MM.1S (cell line): ENCODE measurements around the gene ZNF622.
"Not testable (repeated sequence)": the region's sequence is repeated elsewhere in the genome, so short reads cannot be mapped to it uniquely, and the experiment has no call there.

ENCODE experiments used
- DNase-seq: peaks from one replicate; pipeline ENCODE4 v3.0.0-alpha.2; 2015
- H2AFZ ChIP-seq: fragments of 300-600 bp; sonication (generic); 2 replicates; pipeline ENCODE4 v1.6.0; 2016; ENCODE audit warnings: antibody characterized with exemption, low read length
- H3F3A ChIP-seq: fragments of 300-600 bp; sonication (generic); 2 replicates; pipeline ENCODE4 v1.6.1; 2016; ENCODE audit warnings: mild to moderate bottlenecking, antibody characterized with exemption, low read length, moderate library complexity, mixed read lengths; ENCODE audit not compliant: insufficient read depth
- H3K27ac ChIP-seq: fragments of 300-600 bp; sonication (generic); 2 replicates; pipeline ENCODE4 v1.5.1; 2016; ENCODE audit warnings: mild to moderate bottlenecking, low read length
- H3K27me3 ChIP-seq: fragments of 300-600 bp; sonication (generic); replicated peaks from 2 replicates; pipeline ENCODE4 v1.6.0; 2016; ENCODE audit warnings: low read length; ENCODE audit not compliant: insufficient read depth
- H3K36me3 ChIP-seq: fragments of 300-600 bp; sonication (generic); replicated peaks from 2 replicates; pipeline ENCODE4 v1.6.1; 2016; ENCODE audit warnings: mild to moderate bottlenecking, low read length, mixed read lengths; ENCODE audit not compliant: insufficient read depth
- H3K4me1 ChIP-seq: fragments of 300-600 bp; sonication (generic); 2 replicates; pipeline ENCODE4 v1.6.1; 2016; ENCODE audit warnings: low read length, mixed read lengths
- H3K4me2 ChIP-seq: fragments of 300-600 bp; sonication (generic); 2 replicates; pipeline ENCODE4 v1.6.0; 2016; ENCODE audit warnings: low read depth, low read length
- H3K4me3 ChIP-seq: fragments of 300-600 bp; sonication (generic); 2 replicates; pipeline ENCODE4 v1.5.1; 2016; ENCODE audit warnings: low read length, mixed read lengths
- H3K79me2 ChIP-seq: fragments of 300-600 bp; sonication (generic); 2 replicates; pipeline ENCODE4 v1.6.1; 2016; ENCODE audit warnings: mixed run types, low read length, mixed read lengths
- H3K9ac ChIP-seq: fragments of 300-600 bp; sonication (generic); 2 replicates; pipeline ENCODE4 v1.6.1; 2016; ENCODE audit warnings: low read length, mixed read lengths
- H3K9me2 ChIP-seq: fragments of 300-600 bp; sonication (generic); replicated peaks from 2 replicates; pipeline ENCODE4 v1.6.1; 2016; ENCODE audit warnings: mild to moderate bottlenecking, low read length, mixed read lengths; ENCODE audit not compliant: insufficient read depth
- H3K9me3 ChIP-seq: fragments of 300-600 bp; sonication (generic); replicated peaks from 2 replicates; pipeline ENCODE4 v1.6.1; 2016; ENCODE audit warnings: mild to moderate bottlenecking, low read length, mixed read lengths; ENCODE audit not compliant: insufficient read depth
- H4K20me1 ChIP-seq: fragments of 300-600 bp; sonication (generic); 2 replicates; pipeline ENCODE4 v1.6.1; 2016; ENCODE audit warnings: mild to moderate bottlenecking, low read length, moderate library complexity, mixed read lengths; ENCODE audit not compliant: insufficient read depth
- EZH2 ChIP-seq: fragments of 300-600 bp; sonication (generic); optimal IDR thresholded peaks from 2 replicates; pipeline ENCODE3; 2017; ENCODE audit warnings: low read depth, mild to moderate bottlenecking, antibody characterized with exemption, low read length, mixed read lengths
- EZH2phosphoT487 ChIP-seq: fragments of 300-600 bp; sonication (generic); IDR thresholded peaks from 2 replicates; pipeline ENCODE4 v1.6.1; 2018; ENCODE audit warnings: antibody characterized with exemption, low read length
- TF ChIP-seq, protein P1 (sequence below): fragments of 300-600 bp; sonication (generic); IDR thresholded peaks from 2 replicates; pipeline ENCODE4 v1.5.1; 2016; ENCODE audit warnings: antibody characterized with exemption, low read length, mixed read lengths

Gene ZNF622

DNA sequence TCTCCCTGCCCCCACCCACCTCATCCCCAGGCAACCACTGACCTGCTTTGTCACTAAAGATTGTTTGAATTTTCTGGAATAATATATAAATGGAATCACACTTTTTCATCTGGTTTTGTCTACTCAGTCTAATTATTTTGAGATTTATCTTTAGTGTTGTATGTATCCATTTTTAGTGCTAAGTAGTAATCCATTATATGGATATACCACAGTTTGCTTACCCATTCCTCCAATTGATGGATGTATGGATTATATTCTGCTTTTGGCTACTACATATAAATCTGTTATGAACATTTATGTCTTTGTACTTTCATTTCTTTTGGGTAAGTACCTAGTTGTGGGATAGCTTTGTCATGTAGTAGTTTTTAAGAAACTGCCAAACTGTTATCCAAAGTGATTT lies 14.5 kb upstream of the ZNF622 start:
- H4K20me1 ChIP-seq = no peaks in the 10 kb centered on the region
- H3K4me1 ChIP-seq = no peaks in the 10 kb centered on the region
- no peaks in the 10 kb centered on the region for H3K9me3 ChIP-seq
- no peaks in the 10 kb centered on the region for H3F3A ChIP-seq
- DNase-seq = no peak
- H3K9ac ChIP-seq = no peak overlapping the region
- no peaks in the 10 kb centered on the region for H3K36me3 ChIP-seq
- H3K27ac ChIP-seq = no peak overlapping the region
- H3K4me2 ChIP-seq = no peak overlapping the region
- H2AFZ ChIP-seq = no peak overlapping the region
- no peaks in the 10 kb centered on the region for H3K27me3 ChIP-seq
- H3K79me2 ChIP-seq = no peaks in the 10 kb centered on the region
- no peak overlapping the region for H3K4me3 ChIP-seq
- no peaks in the 10 kb centered on the region for H3K9me2 ChIP-seq
- TF ChIP-seq EZH2 = no peak

DNA sequence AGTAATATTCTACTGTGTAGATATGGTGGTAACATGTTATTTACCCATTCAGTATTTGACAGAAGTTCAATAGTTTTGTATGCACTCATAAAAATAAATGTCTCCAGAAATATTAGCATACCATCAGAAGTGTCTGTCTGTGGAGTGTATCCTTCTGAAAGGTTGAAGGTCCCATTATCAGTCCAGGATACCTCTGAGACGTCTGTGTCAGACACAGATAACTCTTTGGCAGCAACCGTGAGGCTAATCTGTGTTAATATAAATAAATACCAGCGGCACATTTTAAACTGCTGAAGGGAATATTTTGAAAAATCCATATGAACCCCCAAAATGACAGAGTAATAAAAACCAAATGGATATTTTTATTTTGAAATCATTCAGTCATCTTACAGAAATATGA lies 11.9 kb upstream of the ZNF622 start:
- H3K27me3 ChIP-seq = no peaks in the 10 kb centered on the region
- no peaks in the 10 kb centered on the region for H3K9me3 ChIP-seq
- TF ChIP-seq, protein P1, sequence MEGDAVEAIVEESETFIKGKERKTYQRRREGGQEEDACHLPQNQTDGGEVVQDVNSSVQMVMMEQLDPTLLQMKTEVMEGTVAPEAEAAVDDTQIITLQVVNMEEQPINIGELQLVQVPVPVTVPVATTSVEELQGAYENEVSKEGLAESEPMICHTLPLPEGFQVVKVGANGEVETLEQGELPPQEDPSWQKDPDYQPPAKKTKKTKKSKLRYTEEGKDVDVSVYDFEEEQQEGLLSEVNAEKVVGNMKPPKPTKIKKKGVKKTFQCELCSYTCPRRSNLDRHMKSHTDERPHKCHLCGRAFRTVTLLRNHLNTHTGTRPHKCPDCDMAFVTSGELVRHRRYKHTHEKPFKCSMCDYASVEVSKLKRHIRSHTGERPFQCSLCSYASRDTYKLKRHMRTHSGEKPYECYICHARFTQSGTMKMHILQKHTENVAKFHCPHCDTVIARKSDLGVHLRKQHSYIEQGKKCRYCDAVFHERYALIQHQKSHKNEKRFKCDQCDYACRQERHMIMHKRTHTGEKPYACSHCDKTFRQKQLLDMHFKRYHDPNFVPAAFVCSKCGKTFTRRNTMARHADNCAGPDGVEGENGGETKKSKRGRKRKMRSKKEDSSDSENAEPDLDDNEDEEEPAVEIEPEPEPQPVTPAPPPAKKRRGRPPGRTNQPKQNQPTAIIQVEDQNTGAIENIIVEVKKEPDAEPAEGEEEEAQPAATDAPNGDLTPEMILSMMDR = no peak
- TF ChIP-seq EZH2 (no peak), EZH2phosphoT487 (no peak)

DNA sequence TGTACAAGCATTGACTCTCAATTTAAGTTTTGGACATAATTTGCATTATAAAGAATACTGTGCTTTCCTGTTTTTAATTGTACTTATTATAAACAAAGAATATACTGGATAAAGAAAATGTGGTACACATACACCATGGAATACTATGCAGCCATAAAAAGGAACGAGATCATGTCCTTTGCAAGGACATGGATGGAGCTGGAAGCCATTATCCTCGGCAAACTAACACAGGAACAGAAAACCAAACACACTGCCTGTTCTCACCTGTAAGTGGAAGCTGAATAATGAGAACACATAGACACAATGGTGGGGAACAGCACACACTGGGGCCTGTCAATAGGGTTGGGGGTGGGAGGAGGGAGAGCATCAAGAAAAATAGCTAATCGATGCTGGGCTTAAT lies 10.8 kb upstream of the ZNF622 start:
- H3K79me2 ChIP-seq, H3K27ac ChIP-seq, H3K36me3 ChIP-seq, H3K9me2 ChIP-seq, H2AFZ ChIP-seq, H3K4me2 ChIP-seq, H3K4me1 ChIP-seq, H3K27me3 ChIP-seq, H3F3A ChIP-seq, DNase-seq, H3K9me3 ChIP-seq, H3K9ac ChIP-seq, H3K4me3 ChIP-seq, H4K20me1 ChIP-seq: not testable (repeated sequence)

More for the DNA sequence above, 11.9 kb upstream of the ZNF622 start:
- no peak overlapping the region for H3K4me2 ChIP-seq
- no peaks in the 10 kb centered on the region for H3K9me2 ChIP-seq
- no peak overlapping the region for H3K9ac ChIP-seq
- H3K79me2 ChIP-seq = no peaks in the 10 kb centered on the region
- no peak overlapping the region for H3K4me3 ChIP-seq
- H3F3A ChIP-seq = no peaks in the 10 kb centered on the region
- H2AFZ ChIP-seq = no peak overlapping the region
- no peak for DNase-seq
- H3K36me3 ChIP-seq = no peaks in the 10 kb centered on the region
- no peaks in the 10 kb centered on the region for H4K20me1 ChIP-seq
- H3K27ac ChIP-seq = no peak overlapping the region
- no peaks in the 10 kb centered on the region for H3K4me1 ChIP-seq

DNA sequence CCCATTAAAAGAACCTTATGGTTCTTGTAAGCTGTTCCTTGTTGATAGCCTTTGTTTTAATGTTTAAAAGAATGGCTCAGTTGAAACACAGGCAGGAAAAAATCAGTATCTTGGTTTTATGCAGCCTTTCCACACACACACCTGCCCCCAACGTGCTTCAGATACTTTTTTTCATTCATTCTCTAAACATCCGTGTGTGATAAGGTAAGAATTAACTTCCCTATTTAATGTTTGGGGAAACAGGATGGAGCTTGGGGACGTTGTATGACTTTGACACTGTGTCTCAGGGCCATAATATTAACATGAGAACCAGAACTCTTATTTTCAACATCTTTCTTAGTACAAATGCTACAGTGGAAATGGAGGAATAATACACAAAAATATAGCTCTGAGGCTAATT lies 5.8 kb upstream of the ZNF622 start:
- no peak overlapping the region for H3K4me3 ChIP-seq
- DNase-seq = no peak
- H3K4me1 ChIP-seq = peaks cover 16% of the 10 kb centered on the region
- H4K20me1 ChIP-seq = no peaks in the 10 kb centered on the region
- no peaks in the 10 kb centered on the region for H3K9me2 ChIP-seq
- TF ChIP-seq EZH2 (no peak), EZH2phosphoT487 (no peak)
- TF ChIP-seq, protein P1 = no peak
- H3K9ac ChIP-seq = no peak overlapping the region
- no peak overlapping the region for H2AFZ ChIP-seq
- H3K27me3 ChIP-seq = no peaks in the 10 kb centered on the region
- H3K36me3 ChIP-seq = no peaks in the 10 kb centered on the region
- 0 out of 2 replicates have a peak, but pooled peaks cover 10% of the 10 kb centered on the region for H3F3A ChIP-seq
- H3K9me3 ChIP-seq = no peaks in the 10 kb centered on the region
- H3K79me2 ChIP-seq = peaks cover 9% of the 10 kb centered on the region
- no peak overlapping the region for H3K27ac ChIP-seq
- no peak overlapping the region for H3K4me2 ChIP-seq
